HCT116 (cell line): Measurements from ENCODE around the gene UNC50. TPM values are rescaled to one million over a fixed set of nuclear protein-coding genes. Genes with fewer than 3 reads are reported as not detected.

Source experiments
- ATAC-seq: fragments of 200-7000 bp; cut with Tn5 transposase; 2 replicates; pipeline ENCODE4 v1.9.1; 2020; ENCODE audit warnings: mild to moderate bottlenecking, moderate library complexity
- BruUV-seq: library from RNA; stranded (reverse); fragments of 400-500 nt; replicated peaks from 2 replicates; lab custom pipeline; 2021; lab: Mats Ljungman, UMichigan
- CTCF ChIA-PET: fragments of 300-600 bp; sonication (Branson Sonifier 250); formaldehyde crosslinking; loops from one replicate; lab custom pipeline; 2021; ENCODE audit warnings: antibody characterized with exemption; lab: Charles Lee
- POLR2A ChIA-PET: fragments of 300-600, 350-600 bp; sonication (Branson Sonifier 250); formaldehyde crosslinking; loops from one replicate; lab custom pipeline; 2021; ENCODE audit warnings: antibody characterized with exemption; lab: Charles Lee
- RAD21 ChIA-PET, 2 experiments: fragments of 300-600 bp; sonication (Branson Sonifier 250); formaldehyde crosslinking; loops; one replicate each; lab custom pipeline; 2023; ENCODE audit warnings: low total read pairs in 2 of 2; ENCODE audit not compliant: uncharacterized antibody in 2 of 2, unreplicated experiment in 2 of 2, low non-redundant PET in 1 of 2; lab: Charles Lee
- DNase-seq: peaks from one replicate; pipeline ENCODE4 v3.0.0-alpha.2; 2010; ENCODE audit warnings: low read depth, low spot score
- H2AFZ ChIP-seq: fragments of 200-600 bp; shearing (Covaris generic), sonication (generic); 2 replicates; pipeline ENCODE4 v1.6.1; 2017; ENCODE audit warnings: low read depth, mixed run types, mixed read lengths, antibody characterized with exemption, low read length; ENCODE audit not compliant: poor library complexity, severe bottlenecking
- H3K27ac ChIP-seq: 2 replicates; pipeline ENCODE4 v1.5.1; 2012; ENCODE audit warnings: low read depth, low read length
- H3K27me3 ChIP-seq: fragments of 200-600 bp; sonication (generic); 2 replicates; pipeline ENCODE4 v1.6.1; 2016; ENCODE audit warnings: mixed run types, low read length, mixed read lengths; ENCODE audit not compliant: insufficient read depth
- H3K36me3 ChIP-seq, 2 experiments: fragments of 200-500 bp in 1 of 2; fragments of 200-600 bp in 1 of 2; sonication (Bioruptor generic) in 1 of 2; sonication (generic) in 1 of 2; 2 replicates each; pipeline versions ENCODE4 v1.5.1 to v1.6.1; 2014 to 2016; ENCODE audit warnings: low read length in 2 of 2, inconsistent platforms in 1 of 2, mixed read lengths in 1 of 2, mixed run types in 1 of 2; ENCODE audit not compliant: insufficient read depth in 2 of 2, control insufficient read depth in 1 of 2
- H3K4me1 ChIP-seq, 2 experiments: fragments of 200-600 bp in 1 of 2; sonication (generic) in 1 of 2; 2 replicates each; pipeline versions ENCODE4 v1.5.1 to v1.6.1; 2012 to 2017; ENCODE audit warnings: low read length in 2 of 2, inconsistent platforms in 1 of 2, mild to moderate bottlenecking in 1 of 2, mixed read lengths in 1 of 2, mixed run types in 1 of 2, moderate library complexity in 1 of 2; ENCODE audit not compliant: insufficient read depth in 2 of 2, control insufficient read depth in 1 of 2
- H3K4me2 ChIP-seq: fragments of 200-600 bp; sonication (generic); 2 replicates; pipeline ENCODE4 v1.6.1; 2017; ENCODE audit warnings: mixed run types, low read length, mixed read lengths
- H3K4me3 ChIP-seq, 2 experiments: fragments of 200-600 bp in 1 of 2; sonication (generic) in 1 of 2; replicated peaks in 1 of 2; 2 replicates each; pipeline ENCODE4 v1.5.1; 2011 to 2016; ENCODE audit warnings: low read length in 2 of 2, control low read depth in 1 of 2, low read depth in 1 of 2, mild to moderate bottlenecking in 1 of 2, mixed read lengths in 1 of 2, mixed run types in 1 of 2
- H3K79me2 ChIP-seq: fragments of 200-600 bp; sonication (generic); 2 replicates; pipeline ENCODE4 v1.6.1; 2017; ENCODE audit warnings: mild to moderate bottlenecking, mixed run types, low read length, moderate library complexity, mixed read lengths; ENCODE audit not compliant: insufficient read depth
- H3K9ac ChIP-seq: fragments of 200-600 bp; sonication (generic); 2 replicates; pipeline ENCODE4 v1.6.1; 2016; ENCODE audit warnings: low read length, mixed read lengths
- H3K9me2 ChIP-seq: fragments of 200-600 bp; sonication (generic), shearing (Covaris generic); 2 replicates; pipeline ENCODE4 v1.6.1; 2017; ENCODE audit warnings: mixed run types, mild to moderate bottlenecking, moderate library complexity; ENCODE audit not compliant: insufficient read depth
- H3K9me3 ChIP-seq, 2 experiments: fragments of 200-500 bp in 1 of 2; fragments of 200-600 bp in 1 of 2; sonication (Bioruptor generic) in 1 of 2; sonication (generic) in 1 of 2; 2 replicates each; pipeline ENCODE4 v1.6.1; 2014 to 2017; ENCODE audit warnings: low read length in 2 of 2, mixed read lengths in 2 of 2, inconsistent platforms in 1 of 2, low read depth in 1 of 2, mild to moderate bottlenecking in 1 of 2, mixed run types in 1 of 2, moderate library complexity in 1 of 2; ENCODE audit not compliant: control insufficient read depth in 1 of 2, insufficient read depth in 1 of 2
- H4K20me1 ChIP-seq: fragments of 200-600 bp; sonication (generic), shearing (Covaris generic); 2 replicates; pipeline ENCODE4 v1.6.1; 2017; ENCODE audit warnings: mixed run types, mild to moderate bottlenecking, moderate library complexity; ENCODE audit not compliant: insufficient read depth
- ELF1 ChIP-seq: IDR thresholded peaks from 2 replicates; pipeline ENCODE4 v1.6.1; 2012; ENCODE audit warnings: low read depth, borderline replicate concordance
- EZH2 ChIP-seq: fragments of 200-600 bp; sonication (generic); IDR thresholded peaks from 2 replicates; pipeline ENCODE4 v1.6.1; 2017; ENCODE audit warnings: antibody characterized with exemption, mixed run types
- POLR2AphosphoS5 ChIP-seq: IDR thresholded peaks from 2 replicates; pipeline ENCODE4 v1.6.1; 2011; ENCODE audit warnings: mild to moderate bottlenecking, low read depth, low read length, moderate library complexity
- RAD21 ChIP-seq: IDR thresholded peaks from 2 replicates; pipeline ENCODE4 v1.6.1; 2012; ENCODE audit warnings: low read depth, mild to moderate bottlenecking
- SIN3A ChIP-seq: IDR thresholded peaks from 2 replicates; pipeline ENCODE4 v1.6.1; 2012; ENCODE audit warnings: low read depth
- TCF7L2 ChIP-seq: IDR thresholded peaks from 2 replicates; pipeline ENCODE4 v1.7.0; 2011; ENCODE audit warnings: borderline replicate concordance, inconsistent platforms; ENCODE audit not compliant: insufficient read depth, insufficient read length; ENCODE audit errors: extremely low read depth
- YY1 ChIP-seq: IDR thresholded peaks from 2 replicates; pipeline ENCODE4 v1.6.1; 2011; ENCODE audit warnings: low read length, low read depth, moderate library complexity, mild to moderate bottlenecking; ENCODE audit not compliant: insufficient replicate concordance; ENCODE audit errors: extremely low read depth
- ZFX ChIP-seq: fragments of 450-650 bp; IDR thresholded peaks from 2 replicates; pipeline ENCODE4 v1.6.1; 2017
- ZNF274 ChIP-seq: fragments of 200-500 bp; sonication (Bioruptor generic); IDR thresholded peaks from 2 replicates; pipeline ENCODE4 v1.6.1; 2014; ENCODE audit warnings: mild to moderate bottlenecking, low read depth, low read length, inconsistent platforms
- intact Hi-C: fragments of 100-400 bp; cut with micrococcal nuclease; formaldehyde crosslinking; loops from 2 replicates; pipeline ENCODE4 v1.10.0; 2022
- total RNA-seq: library from RNA; stranded (reverse); gene quantifications from one replicate; pipeline ENCODE4 v1.2.1, GENCODE V29; 2021; ENCODE audit not compliant: unreplicated experiment
- TF ChIP-seq, protein P1 (sequence below), 3 experiments: fragments of 200-600 bp in 1 of 3; sonication (generic) in 1 of 3; IDR thresholded peaks in 2 of 3; conservative IDR thresholded peaks in 1 of 3; 2 replicates each; pipeline ENCODE4 v1.5.1; 2012 to 2017; ENCODE audit warnings: low read depth in 2 of 3, low read length in 2 of 3, antibody characterized with exemption in 1 of 3, borderline replicate concordance in 1 of 3, control low read depth in 1 of 3, mild to moderate bottlenecking in 1 of 3, mixed read lengths in 1 of 3, mixed run types in 1 of 3, moderate library complexity in 1 of 3; ENCODE audit not compliant: insufficient read depth in 1 of 3
- TF ChIP-seq, protein P2 (sequence below): IDR thresholded peaks from 2 replicates; pipeline ENCODE4 v1.6.1; 2012
- TF ChIP-seq, protein P3 (sequence below): IDR thresholded peaks from 2 replicates; pipeline ENCODE4 v1.6.1; 2012; ENCODE audit warnings: low read depth
- TF ChIP-seq, protein P4 (sequence below): IDR thresholded peaks from 2 replicates; pipeline ENCODE4 v1.6.1; 2012

UNC50 gene
- total RNA-seq, 1 experiment from 2014 or later = 33.0 TPM

DNA sequence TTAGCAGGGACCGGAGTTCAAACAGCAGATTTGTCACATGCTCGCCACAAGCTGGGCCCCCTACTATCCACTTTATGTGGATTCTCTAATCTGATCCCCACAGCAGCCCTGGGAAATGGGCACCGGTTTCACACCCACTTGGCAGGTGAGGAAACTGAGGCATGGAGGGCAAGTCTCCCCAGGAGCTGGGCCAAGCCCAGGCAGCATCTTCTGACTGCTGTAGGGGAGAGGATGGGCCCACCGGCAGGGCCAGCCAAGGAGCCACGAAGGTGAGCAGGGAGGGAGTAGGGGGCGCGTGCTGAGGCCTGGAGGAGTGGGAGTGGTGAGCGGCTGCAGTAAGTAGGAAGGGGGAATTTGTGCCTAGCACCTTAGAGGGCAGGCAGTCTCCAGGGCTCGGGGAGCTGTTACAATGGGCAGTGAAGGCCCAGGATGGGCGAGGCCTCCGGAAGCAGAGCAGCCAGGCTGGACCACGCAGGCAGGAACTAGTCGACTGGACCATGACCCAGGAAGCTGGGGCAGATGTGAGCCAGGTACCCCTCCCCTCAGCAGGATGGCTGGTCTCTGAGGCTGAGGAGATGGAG lies 37.2 kb upstream of the UNC50 start:
- CTCF ChIA-PET = no interaction called here
- ATAC-seq = no peak
- H3K36me3 ChIP-seq = peaks cover 0 to 10% of the 10 kb centered on the region in 2 experiments; a peak in 1 of 4 replicates
- POLR2A ChIA-PET = no interaction called here
- no peak overlapping the region for H3K4me2 ChIP-seq
- intact Hi-C loops = no loop called here
- H3K4me3 ChIP-seq = no peak overlapping the region
- H2AFZ ChIP-seq = no peak overlapping the region
- TF ChIP-seq, protein P1, sequence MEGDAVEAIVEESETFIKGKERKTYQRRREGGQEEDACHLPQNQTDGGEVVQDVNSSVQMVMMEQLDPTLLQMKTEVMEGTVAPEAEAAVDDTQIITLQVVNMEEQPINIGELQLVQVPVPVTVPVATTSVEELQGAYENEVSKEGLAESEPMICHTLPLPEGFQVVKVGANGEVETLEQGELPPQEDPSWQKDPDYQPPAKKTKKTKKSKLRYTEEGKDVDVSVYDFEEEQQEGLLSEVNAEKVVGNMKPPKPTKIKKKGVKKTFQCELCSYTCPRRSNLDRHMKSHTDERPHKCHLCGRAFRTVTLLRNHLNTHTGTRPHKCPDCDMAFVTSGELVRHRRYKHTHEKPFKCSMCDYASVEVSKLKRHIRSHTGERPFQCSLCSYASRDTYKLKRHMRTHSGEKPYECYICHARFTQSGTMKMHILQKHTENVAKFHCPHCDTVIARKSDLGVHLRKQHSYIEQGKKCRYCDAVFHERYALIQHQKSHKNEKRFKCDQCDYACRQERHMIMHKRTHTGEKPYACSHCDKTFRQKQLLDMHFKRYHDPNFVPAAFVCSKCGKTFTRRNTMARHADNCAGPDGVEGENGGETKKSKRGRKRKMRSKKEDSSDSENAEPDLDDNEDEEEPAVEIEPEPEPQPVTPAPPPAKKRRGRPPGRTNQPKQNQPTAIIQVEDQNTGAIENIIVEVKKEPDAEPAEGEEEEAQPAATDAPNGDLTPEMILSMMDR (IDR thresholded peaks at IDR 0.05 in 2 of 3, conservative IDR thresholded peaks at IDR 0.05 in 1 of 3; ENCODE audit: borderline replicate concordance in 1 of 3, insufficient read depth in 1 of 3, low read depth in 2 of 3, low read length in 2 of 3) = no peak
- TF ChIP-seq ZFX (no peak), TCF7L2 (no peak), YY1 (no peak), RAD21 (no peak), EZH2 (no peak), POLR2AphosphoS5 (no peak), ZNF274 (no peak), SIN3A (no peak), ELF1 (no peak)
- TF ChIP-seq, protein P2, sequence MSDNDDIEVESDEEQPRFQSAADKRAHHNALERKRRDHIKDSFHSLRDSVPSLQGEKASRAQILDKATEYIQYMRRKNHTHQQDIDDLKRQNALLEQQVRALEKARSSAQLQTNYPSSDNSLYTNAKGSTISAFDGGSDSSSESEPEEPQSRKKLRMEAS = no peak
- TF ChIP-seq, protein P3, sequence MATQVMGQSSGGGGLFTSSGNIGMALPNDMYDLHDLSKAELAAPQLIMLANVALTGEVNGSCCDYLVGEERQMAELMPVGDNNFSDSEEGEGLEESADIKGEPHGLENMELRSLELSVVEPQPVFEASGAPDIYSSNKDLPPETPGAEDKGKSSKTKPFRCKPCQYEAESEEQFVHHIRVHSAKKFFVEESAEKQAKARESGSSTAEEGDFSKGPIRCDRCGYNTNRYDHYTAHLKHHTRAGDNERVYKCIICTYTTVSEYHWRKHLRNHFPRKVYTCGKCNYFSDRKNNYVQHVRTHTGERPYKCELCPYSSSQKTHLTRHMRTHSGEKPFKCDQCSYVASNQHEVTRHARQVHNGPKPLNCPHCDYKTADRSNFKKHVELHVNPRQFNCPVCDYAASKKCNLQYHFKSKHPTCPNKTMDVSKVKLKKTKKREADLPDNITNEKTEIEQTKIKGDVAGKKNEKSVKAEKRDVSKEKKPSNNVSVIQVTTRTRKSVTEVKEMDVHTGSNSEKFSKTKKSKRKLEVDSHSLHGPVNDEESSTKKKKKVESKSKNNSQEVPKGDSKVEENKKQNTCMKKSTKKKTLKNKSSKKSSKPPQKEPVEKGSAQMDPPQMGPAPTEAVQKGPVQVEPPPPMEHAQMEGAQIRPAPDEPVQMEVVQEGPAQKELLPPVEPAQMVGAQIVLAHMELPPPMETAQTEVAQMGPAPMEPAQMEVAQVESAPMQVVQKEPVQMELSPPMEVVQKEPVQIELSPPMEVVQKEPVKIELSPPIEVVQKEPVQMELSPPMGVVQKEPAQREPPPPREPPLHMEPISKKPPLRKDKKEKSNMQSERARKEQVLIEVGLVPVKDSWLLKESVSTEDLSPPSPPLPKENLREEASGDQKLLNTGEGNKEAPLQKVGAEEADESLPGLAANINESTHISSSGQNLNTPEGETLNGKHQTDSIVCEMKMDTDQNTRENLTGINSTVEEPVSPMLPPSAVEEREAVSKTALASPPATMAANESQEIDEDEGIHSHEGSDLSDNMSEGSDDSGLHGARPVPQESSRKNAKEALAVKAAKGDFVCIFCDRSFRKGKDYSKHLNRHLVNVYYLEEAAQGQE = no peak
- TF ChIP-seq, protein P4, sequence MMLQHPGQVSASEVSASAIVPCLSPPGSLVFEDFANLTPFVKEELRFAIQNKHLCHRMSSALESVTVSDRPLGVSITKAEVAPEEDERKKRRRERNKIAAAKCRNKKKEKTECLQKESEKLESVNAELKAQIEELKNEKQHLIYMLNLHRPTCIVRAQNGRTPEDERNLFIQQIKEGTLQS = no peak
- H3K9ac ChIP-seq = no peak overlapping the region
- no peaks in the 10 kb centered on the region for H3K4me1 ChIP-seq
- no peaks in the 10 kb centered on the region for H3K9me2 ChIP-seq
- RAD21 ChIA-PET = no interaction called here
- H3K27me3 ChIP-seq = no peaks in the 10 kb centered on the region
- no peak for DNase-seq
- no peaks in the 10 kb centered on the region for H3K79me2 ChIP-seq
- H4K20me1 ChIP-seq = no peaks in the 10 kb centered on the region
- no TSS peak for BruUV-seq
- no peak overlapping the region for H3K27ac ChIP-seq
- H3K9me3 ChIP-seq = no peaks in the 10 kb centered on the region
